ENCODE data around the gene PTPN21.
A peak's percentile ranks its signal among the peaks of the same experiment; 100 is the strongest.

The PTPN21 gene

DNA sequence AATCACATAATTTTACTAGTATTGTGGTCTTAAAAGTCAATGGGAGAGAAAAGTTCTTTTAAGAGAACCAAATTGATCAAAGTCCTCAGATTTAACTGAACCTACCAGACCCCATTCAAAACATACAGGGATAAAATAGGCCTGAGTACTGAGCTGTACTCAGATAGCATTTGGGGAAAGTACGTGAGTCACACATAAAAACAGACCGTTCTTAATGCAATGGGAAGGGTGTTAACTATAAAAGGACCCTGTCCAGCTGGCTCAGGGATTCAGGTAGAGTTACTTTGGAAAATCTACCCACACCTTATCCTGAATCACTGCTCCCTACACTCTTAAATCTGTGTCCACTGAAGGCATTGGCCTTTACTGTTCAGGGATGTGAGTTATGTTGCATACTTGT is 78.0 kb downstream of the PTPN21 start:
- Mint-ChIP-seq H3K27ac (no peak overlapping the region), H3K27me3 (peaks cover 10% of the 10 kb centered on the region), H3K9me3 (no peaks in the 10 kb centered on the region), H3K4me1 (no peaks in the 10 kb centered on the region), H3K4me3 (no peak overlapping the region), H3K36me3 (no peaks in the 10 kb centered on the region)
- no peak for ATAC-seq

DNA sequence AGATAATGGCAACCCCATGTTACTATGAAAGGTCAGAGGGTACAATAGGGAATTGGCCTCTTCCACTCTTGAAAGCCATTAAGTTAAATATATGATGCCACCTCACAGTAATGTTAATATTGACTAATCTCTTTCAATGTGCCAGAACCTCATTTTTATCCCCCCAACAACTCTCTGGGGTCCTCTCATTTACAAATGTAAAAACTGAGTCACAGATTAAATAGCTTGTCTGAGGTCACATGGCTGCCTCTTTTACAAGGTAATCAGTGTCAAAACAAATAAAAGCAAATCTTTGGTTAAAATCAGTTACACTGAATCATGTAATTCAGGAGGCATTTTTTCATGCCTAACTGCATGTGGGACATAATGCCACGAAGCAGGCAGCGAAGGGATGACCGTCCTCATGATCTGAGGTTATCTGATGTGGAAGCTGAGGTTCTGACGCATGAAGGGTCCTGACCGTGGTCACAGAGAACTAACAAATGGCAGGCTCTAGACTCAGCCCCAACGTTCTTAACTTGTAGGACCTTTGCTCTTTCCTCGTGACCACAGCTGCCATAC is 78.5 kb downstream of the PTPN21 start:
- no peak overlapping the region for H3K4me3 Mint-ChIP-seq
- no peak for ATAC-seq
- no peaks in the 10 kb centered on the region for H3K9me3 Mint-ChIP-seq
- H3K36me3 Mint-ChIP-seq = no peaks in the 10 kb centered on the region
- no peaks in the 10 kb centered on the region for H3K4me1 Mint-ChIP-seq
- H3K27ac Mint-ChIP-seq = no peak overlapping the region
- peaks cover 5% of the 10 kb centered on the region for H3K27me3 Mint-ChIP-seq

DNA sequence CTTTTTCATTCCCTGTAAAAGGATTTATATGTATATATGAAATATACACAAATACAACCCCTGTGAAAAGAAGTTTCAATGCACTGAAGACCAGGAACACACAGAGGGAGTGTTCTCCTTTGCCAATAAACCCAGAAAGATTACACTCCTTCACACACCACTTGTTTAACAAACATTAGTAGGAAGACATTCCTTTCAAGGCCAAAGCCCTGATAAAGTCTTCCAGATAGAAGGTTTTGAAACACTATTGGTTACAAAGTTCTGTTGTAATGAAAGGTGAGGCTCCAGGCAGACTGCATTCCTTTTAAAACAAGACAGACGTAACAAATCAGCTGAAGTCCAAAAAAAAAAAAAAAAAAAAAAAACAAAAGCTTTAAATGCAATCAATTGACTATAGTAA is 81.0 kb downstream of the PTPN21 start:
- H3K27ac Mint-ChIP-seq = no peak overlapping the region
- no peaks in the 10 kb centered on the region for H3K4me1 Mint-ChIP-seq
- no peak for ATAC-seq
- no peaks in the 10 kb centered on the region for H3K9me3 Mint-ChIP-seq
- H3K4me3 Mint-ChIP-seq = no peak overlapping the region
- H3K27me3 Mint-ChIP-seq = no peaks in the 10 kb centered on the region
- H3K36me3 Mint-ChIP-seq = no peaks in the 10 kb centered on the region

DNA sequence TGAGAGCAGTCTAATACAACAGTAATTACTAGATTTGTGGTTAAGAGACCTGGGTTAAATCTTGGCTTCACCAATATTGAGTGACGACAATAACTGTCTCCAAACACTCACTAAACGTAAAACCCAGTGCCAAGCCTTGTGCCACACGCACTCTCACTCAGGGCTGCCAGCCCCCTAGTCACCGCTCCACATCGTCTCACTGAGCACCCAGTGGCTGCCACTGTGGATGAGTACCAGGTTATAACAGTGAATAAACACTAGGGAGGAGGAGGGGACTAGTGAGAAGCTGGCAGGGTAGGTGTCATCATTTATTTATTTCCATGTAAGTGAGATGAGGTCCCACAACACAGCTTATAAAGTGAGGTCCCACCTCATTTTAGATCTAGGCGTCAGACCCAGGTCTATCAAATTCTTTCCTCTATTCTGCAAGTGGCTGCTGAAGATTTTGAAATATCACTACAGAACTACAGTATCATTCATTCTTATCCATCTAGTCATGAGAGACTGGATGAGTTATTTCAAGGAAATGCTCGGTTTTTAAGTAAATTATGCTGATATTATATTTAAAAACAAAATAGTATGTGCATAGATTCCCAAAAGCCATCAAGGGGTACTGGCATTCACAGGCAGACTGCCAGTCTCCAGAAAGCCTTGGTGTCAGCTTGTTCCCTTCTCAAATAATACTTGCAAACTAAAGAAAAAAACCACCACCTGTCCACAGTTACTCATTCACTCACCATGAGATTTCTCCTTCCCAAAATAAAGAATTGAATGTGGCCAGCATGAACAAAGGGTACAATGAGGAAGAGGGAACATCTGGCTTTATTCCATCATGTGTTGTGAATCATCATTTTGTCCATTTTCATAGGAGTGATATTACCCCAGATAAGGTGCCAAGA is 84.0 kb downstream of the PTPN21 start:
- no peaks in the 10 kb centered on the region for H3K27me3 Mint-ChIP-seq
- no peaks in the 10 kb centered on the region for H3K36me3 Mint-ChIP-seq
- H3K9me3 Mint-ChIP-seq = no peaks in the 10 kb centered on the region
- ATAC-seq = peak; percentile 24
- H3K4me3 Mint-ChIP-seq = no peak overlapping the region
- no peaks in the 10 kb centered on the region for H3K4me1 Mint-ChIP-seq
- no peak overlapping the region for H3K27ac Mint-ChIP-seq

DNA sequence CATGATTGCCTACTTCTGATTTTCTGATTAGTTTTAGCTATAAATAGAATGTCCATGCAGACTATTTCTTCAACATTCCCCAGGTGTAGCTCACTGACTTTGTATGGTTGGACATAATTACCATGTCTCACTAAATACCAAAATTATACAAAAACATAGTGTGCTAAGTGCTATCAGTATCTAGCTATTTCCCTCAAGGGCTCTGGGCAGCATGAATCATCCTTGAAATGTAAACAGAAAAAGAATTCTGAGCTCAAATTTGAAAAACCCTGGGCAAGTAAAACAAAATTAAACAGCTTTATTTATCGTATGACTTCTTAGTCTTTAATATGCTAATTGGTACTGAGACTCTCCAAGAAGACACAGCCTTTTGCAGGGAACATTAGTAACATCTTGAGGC is 86.4 kb downstream of the PTPN21 start:
- no peaks in the 10 kb centered on the region for H3K36me3 Mint-ChIP-seq
- H3K4me3 Mint-ChIP-seq = no peak overlapping the region
- no peaks in the 10 kb centered on the region for H3K4me1 Mint-ChIP-seq
- no peak overlapping the region for H3K27ac Mint-ChIP-seq
- ATAC-seq = no peak
- H3K9me3 Mint-ChIP-seq = no peaks in the 10 kb centered on the region
- no peaks in the 10 kb centered on the region for H3K27me3 Mint-ChIP-seq

DNA sequence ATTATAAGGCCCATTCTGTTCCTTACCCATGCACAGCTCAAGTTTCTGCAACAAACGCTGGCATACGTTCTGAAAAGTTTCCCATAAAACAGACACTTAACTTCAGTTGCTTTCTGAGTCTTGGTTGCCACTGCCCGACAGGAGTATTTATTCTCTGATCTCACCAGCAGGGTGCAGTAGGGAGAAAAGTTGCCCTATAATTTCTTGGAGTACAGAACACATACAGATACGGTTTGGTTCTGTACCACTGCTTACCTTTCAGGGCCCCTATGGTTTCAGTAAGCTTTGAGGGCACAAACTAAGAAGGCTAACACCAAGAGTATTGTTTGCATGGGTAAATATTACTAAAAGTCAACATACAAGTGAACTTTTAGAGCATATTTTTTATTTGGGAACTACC is 91.5 kb downstream of the PTPN21 start:
- Mint-ChIP-seq H3K27me3 (no peaks in the 10 kb centered on the region), H3K27ac (no peak overlapping the region), H3K36me3 (peaks cover 35% of the 10 kb centered on the region), H3K4me3 (no peak overlapping the region), H3K4me1 (no peaks in the 10 kb centered on the region), H3K9me3 (peaks cover 3% of the 10 kb centered on the region)
- no peak for ATAC-seq

DNA sequence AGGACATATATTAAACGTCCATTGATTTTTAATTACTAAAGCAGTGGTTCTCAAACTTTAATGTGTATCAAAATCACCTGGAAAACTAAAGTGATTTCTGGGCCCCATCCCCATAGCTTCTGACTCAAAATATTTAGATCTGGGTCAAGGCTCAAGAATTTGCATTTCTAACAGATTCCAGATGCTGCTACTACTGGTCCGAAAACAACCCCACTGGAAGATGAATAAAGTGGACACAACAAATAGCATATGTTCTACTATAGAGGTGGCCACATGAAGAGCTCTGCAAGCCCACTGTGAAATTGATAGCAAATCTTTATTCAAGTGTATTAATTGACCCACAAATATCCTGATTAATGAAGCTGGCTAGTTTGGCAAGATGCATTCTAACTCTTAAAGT is 99.9 kb downstream of the PTPN21 start:
- H3K27me3 Mint-ChIP-seq = no peaks in the 10 kb centered on the region
- no peak overlapping the region for H3K27ac Mint-ChIP-seq
- peaks cover 54% of the 10 kb centered on the region for H3K36me3 Mint-ChIP-seq
- H3K4me1 Mint-ChIP-seq = no peaks in the 10 kb centered on the region
- ATAC-seq = no peak
- H3K4me3 Mint-ChIP-seq = no peak overlapping the region
- H3K9me3 Mint-ChIP-seq = peaks cover 5% of the 10 kb centered on the region

DNA sequence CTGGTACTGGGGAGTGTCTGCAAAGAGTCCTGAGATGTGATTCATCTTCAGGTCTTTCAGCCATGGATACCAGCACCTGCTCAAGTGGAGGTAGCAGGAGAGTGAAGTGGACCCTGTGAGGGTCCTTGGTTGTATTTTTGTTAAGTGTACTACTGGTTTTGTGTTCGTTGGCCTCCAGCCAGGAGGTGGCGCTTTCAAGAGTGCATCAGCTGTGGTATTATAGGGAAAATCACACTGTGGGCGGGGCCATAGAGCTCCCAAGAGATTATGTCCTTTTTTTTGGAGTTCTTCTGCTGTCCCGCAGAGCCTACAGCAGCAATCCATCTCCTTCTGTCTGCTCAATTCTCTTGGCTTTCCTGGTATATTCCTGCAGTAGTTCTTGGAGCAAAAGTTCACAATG is 102.6 kb downstream of the PTPN21 start:
- no peaks in the 10 kb centered on the region for H3K27me3 Mint-ChIP-seq

DNA sequence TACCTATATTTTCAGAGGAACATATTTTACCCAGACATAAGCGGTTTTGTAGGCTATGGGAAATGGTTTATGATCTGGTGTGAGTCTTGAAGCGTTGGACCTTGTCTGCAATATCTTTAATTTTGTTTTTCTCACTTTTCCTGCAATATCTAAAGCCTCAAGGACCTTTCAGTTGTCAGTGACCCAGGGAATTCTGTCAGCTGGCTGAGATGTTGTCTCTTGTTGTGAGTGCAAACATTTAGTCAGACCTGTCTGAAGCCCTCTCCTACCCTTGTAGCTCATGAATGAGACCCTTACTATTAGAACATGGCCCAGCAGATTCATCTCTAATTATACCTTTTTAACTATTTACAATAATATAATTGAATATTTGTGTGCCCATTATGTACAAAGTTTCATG is 115.7 kb downstream of the PTPN21 start:
- no peak overlapping the region for H3K27ac Mint-ChIP-seq
- ATAC-seq = no peak
- no peak overlapping the region for H3K4me3 Mint-ChIP-seq
- H3K9me3 Mint-ChIP-seq = peaks cover 3% of the 10 kb centered on the region
- no peaks in the 10 kb centered on the region for H3K4me1 Mint-ChIP-seq
- H3K27me3 Mint-ChIP-seq = no peaks in the 10 kb centered on the region
- H3K36me3 Mint-ChIP-seq = peaks cover 22% of the 10 kb centered on the region

More for the DNA sequence above, 102.6 kb downstream of the PTPN21 start:
- peaks cover 5% of the 10 kb centered on the region for H3K9me3 Mint-ChIP-seq
- H3K36me3 Mint-ChIP-seq = peaks cover 56% of the 10 kb centered on the region
- ATAC-seq = no peak
- H3K4me1 Mint-ChIP-seq = no peaks in the 10 kb centered on the region
- H3K27ac Mint-ChIP-seq = no peak overlapping the region
- no peak overlapping the region for H3K4me3 Mint-ChIP-seq

DNA sequence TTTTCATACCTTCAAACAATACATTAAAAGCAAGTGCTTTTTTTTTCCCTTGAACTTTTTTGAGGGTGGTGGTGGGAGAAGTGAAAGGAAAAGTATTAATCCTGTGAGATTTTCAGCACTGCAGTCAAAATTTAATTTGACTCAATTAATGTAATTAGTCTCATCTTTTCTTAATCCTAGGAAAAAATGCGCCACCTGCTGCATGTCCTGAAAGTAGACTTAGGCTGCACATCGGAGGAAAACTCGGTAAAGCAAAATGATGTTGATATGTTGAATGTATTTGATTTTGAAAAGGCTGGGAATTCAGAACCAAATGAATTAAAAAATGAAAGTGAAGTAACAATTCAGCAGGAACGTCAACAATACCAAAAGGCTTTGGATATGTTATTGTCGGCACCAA is 117.1 kb downstream of the PTPN21 start:
- no peak overlapping the region for H3K4me3 Mint-ChIP-seq
- ATAC-seq = no peak
- peaks cover 16% of the 10 kb centered on the region for H3K36me3 Mint-ChIP-seq
- H3K27ac Mint-ChIP-seq = no peak overlapping the region
- H3K27me3 Mint-ChIP-seq = no peaks in the 10 kb centered on the region
- peaks cover 3% of the 10 kb centered on the region for H3K9me3 Mint-ChIP-seq
- no peaks in the 10 kb centered on the region for H3K4me1 Mint-ChIP-seq

DNA sequence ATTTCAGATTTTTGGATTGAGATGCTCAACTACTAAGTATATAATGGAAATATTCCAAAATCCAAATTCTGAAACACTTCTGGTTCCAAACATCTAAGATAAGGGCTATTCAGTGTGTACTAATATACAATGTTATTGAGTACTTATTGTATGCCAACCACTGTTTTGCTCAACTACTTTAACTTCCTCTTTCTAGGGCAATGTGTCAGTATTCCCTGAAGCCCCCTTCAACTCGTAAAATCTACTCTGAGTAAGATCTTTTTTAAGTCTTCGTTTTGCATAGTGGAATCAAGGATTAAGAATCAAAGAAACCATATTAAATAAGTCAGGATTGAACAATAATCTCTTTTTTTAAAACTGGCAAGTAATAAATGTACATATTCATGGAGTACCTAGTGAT is 123.8 kb downstream of the PTPN21 start:
- no peaks in the 10 kb centered on the region for H3K27me3 Mint-ChIP-seq
- ATAC-seq = no peak
- H3K4me1 Mint-ChIP-seq = no peaks in the 10 kb centered on the region
- peaks cover 8% of the 10 kb centered on the region for H3K36me3 Mint-ChIP-seq
- H3K4me3 Mint-ChIP-seq = no peak overlapping the region
- H3K27ac Mint-ChIP-seq = no peak overlapping the region
- H3K9me3 Mint-ChIP-seq = peaks cover 3% of the 10 kb centered on the region

DNA sequence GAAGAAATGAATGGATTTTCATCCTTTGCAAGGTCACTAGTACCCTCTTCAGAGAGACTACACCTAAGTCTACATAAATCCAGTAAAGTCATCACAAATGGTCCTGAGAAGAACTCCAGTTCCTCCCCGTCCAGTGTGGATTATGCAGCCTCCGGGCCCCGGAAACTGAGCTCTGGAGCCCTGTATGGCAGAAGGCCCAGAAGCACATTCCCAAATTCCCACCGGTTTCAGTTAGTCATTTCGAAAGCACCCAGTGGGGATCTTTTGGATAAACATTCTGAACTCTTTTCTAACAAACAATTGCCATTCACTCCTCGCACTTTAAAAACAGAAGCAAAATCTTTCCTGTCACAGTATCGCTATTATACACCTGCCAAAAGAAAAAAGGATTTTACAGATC is 128.5 kb downstream of the PTPN21 start:
- H3K9me3 Mint-ChIP-seq = no peaks in the 10 kb centered on the region
- H3K4me1 Mint-ChIP-seq = no peaks in the 10 kb centered on the region
- no peaks in the 10 kb centered on the region for H3K27me3 Mint-ChIP-seq
- H3K27ac Mint-ChIP-seq = no peak overlapping the region
- H3K4me3 Mint-ChIP-seq = no peak overlapping the region
- no peaks in the 10 kb centered on the region for H3K36me3 Mint-ChIP-seq
- ATAC-seq = no peak

DNA sequence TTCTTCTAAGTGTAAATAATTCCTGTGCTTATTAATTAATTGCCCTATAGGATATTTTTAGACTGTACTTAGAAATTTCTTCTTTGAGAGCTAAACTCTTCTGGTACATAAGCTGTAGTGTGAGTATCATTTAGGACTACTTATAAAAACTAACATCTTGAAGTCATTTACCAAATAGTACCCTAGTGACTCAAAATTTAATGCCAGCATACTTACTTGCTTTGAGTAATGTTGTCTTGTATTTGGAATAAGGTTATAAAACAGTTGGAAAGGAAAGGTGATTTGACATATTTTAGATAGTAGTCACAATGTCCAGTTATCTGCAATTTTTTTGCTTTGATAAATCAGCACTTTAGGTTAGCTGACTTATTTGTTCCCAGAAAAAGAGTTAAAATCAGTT is 130.2 kb downstream of the PTPN21 start:
- no peak for ATAC-seq
- no peak overlapping the region for H3K27ac Mint-ChIP-seq
- H3K4me3 Mint-ChIP-seq = no peak overlapping the region
- H3K4me1 Mint-ChIP-seq = no peaks in the 10 kb centered on the region
- peaks cover 14% of the 10 kb centered on the region for H3K36me3 Mint-ChIP-seq
- H3K9me3 Mint-ChIP-seq = no peaks in the 10 kb centered on the region
- no peaks in the 10 kb centered on the region for H3K27me3 Mint-ChIP-seq

DNA sequence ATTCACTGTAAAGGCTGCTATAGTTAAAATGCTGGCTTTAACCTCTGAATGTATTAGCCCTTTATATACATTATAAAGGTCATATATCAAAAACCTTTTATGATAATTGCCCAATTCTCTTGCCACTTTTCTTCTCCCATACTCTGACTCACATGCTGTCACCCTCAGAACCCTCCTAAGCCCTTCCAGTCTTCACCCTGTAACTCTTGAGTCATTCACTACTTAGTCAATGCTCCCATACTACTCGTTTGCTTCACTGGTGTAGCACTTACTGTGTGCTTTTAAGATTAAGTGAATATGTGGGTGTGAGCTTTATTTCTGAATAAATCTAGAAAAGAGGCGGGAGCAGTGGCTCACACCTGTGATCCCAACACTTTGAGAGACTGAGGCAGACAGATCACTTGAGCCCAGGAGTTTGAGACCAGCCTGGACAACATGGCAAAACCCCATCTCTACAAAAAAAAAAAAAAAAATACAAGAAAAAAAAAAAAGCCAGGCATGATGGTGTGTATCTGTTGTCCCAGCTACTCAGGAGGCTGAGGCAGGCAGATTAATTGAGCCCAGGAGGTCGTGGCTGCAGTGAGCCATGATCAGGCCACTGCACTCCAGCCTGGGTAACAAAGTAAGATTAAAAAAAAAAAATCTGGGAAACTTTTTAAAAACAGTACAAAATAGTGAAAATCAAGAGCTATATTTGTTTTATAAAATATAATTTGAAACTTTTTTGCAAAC is 131.7 kb downstream of the PTPN21 start:
- ATAC-seq = no peak
- H3K4me3 Mint-ChIP-seq = no peak overlapping the region
- H3K36me3 Mint-ChIP-seq = peaks cover 23% of the 10 kb centered on the region
- no peaks in the 10 kb centered on the region for H3K27me3 Mint-ChIP-seq
- H3K4me1 Mint-ChIP-seq = no peaks in the 10 kb centered on the region
- H3K9me3 Mint-ChIP-seq = peaks cover 1% of the 10 kb centered on the region
- H3K27ac Mint-ChIP-seq = no peak overlapping the region

DNA sequence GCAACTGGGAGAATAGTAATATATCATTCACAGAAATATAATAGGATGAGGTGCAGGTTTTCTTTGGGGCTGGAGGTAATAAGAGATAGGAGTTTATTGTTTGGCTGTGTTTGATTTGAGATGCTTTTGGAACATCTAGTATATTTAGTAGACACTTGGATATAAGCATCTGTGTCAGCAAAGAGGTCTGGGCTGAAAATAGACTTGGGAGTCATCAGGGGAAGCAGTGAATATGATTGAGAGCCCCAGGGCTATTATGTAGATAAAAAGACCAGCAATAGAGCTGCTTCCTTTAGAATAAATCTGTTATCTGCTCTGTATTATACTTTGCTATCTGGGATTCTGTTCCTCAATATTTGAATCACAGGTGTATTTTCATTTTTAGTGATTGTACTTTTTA is 132.8 kb downstream of the PTPN21 start:
- H3K9me3 Mint-ChIP-seq = peaks cover 7% of the 10 kb centered on the region
- no peak overlapping the region for H3K4me3 Mint-ChIP-seq
- no peak for ATAC-seq
- peaks cover 34% of the 10 kb centered on the region for H3K36me3 Mint-ChIP-seq
- H3K27me3 Mint-ChIP-seq = no peaks in the 10 kb centered on the region
- H3K4me1 Mint-ChIP-seq = no peaks in the 10 kb centered on the region
- no peak overlapping the region for H3K27ac Mint-ChIP-seq

DNA sequence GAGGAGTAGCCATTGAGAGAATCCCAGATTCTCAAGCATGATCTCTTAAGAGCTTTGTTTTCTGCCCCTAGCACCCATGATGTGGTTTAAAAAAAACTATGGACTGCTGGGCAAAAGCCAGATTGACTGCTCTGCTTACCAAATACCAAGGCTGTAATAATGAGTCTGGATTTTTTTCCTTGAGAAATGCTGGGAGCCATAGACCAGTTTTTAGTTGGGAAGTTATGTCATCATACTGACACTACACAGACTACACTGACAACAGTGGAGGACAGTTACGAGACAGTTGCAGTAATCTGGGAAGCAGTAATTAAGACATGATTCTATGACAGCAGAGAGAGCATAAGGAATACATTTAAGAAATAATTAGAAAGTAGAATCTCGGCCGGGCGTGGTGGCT is 133.5 kb downstream of the PTPN21 start:
- no peak overlapping the region for H3K27ac Mint-ChIP-seq
- peaks cover 35% of the 10 kb centered on the region for H3K36me3 Mint-ChIP-seq
- no peak overlapping the region for H3K4me3 Mint-ChIP-seq
- no peaks in the 10 kb centered on the region for H3K27me3 Mint-ChIP-seq
- peaks cover 7% of the 10 kb centered on the region for H3K9me3 Mint-ChIP-seq
- ATAC-seq = no peak
- no peaks in the 10 kb centered on the region for H3K4me1 Mint-ChIP-seq

Measured in stimulated activated memory B cell treated with anti-CD40 and anti-IgM and Interleukin-4, amounts not matched to agents 10 μg/mL and 1 μg/mL and 100 μg/mL, for 72 hours (primary cell).